ENCODE measurements around the gene TRAFD1. TPM values are rescaled to one million over a fixed set of nuclear protein-coding genes. Genes with fewer than 3 reads are reported as not detected.

The TRAFD1 gene
- total and polyA plus RNA-seq, 2 donors: 25.7 to 46.3 TPM

DNA sequence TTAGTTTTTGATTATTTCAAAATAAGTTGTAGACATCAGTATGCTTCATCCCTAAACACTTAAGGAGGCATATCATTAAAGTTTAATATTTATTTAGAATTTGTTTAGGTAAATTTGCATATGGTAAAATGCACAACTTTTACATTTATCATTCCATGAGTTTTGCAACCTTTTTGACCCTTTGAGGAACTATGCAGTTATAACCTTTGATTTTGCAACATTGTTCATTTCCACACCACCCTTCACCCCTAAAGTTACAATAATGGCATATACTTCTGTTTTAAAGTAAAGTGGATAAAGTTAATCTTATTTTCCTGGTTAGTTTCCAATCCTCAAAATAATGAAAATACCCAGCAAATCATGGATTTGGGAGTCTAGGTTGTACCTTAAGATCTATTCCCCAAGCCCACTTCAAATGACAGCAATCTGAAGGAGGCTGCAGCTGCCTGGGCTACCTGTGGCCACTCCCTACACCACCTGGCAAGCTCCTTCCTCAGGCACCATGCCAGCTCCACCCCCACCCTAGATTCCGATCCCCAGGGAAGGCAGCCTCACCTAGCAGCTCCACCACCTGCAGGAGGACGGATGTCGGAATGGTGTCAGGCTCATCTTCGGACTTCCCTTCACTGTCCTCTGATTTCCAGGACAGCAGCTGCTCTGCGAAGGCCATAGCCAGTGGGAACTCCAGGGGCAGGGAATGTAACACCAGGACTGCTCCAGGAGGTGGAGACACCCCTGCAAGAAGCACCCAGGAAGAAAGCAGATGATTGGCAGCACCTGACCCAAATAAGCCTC, 65.1 kb downstream of the TRAFD1 start:
- no peak for DNase-seq (ENCODE audit: low read depth in 6 of 9, low spot score in 9 of 9)
- WGBS: 92% methylated on average over 5 of the region's 5 CpGs
- Histone ChIP-seq H3K4me1 (ENCODE audit: control insufficient read depth in 2 of 2, insufficient read depth in 2 of 2, low read length in 2 of 2) (peaks cover 0 to 9% of the 10 kb centered on the region in 2 donors), H3K27ac (ENCODE audit: low read depth in 1 of 2, low read length in 1 of 2) (no peak overlapping the region), H3K9me3 (ENCODE audit: control insufficient read depth in 2 of 2, insufficient read depth in 1 of 2, low read length in 1 of 2) (no peaks in the 10 kb centered on the region), H3K36me3 (ENCODE audit: control insufficient read depth in 2 of 2, insufficient read depth in 2 of 2, low read length in 1 of 2) (peaks cover 29 to 53% of the 10 kb centered on the region in 2 donors), H3K27me3 (ENCODE audit: control insufficient read depth in 2 of 2, insufficient read depth in 1 of 2, low read length in 1 of 2) (no peaks in the 10 kb centered on the region), H3K4me3 (ENCODE audit: low read length in 2 of 2) (no peak overlapping the region)

DNA sequence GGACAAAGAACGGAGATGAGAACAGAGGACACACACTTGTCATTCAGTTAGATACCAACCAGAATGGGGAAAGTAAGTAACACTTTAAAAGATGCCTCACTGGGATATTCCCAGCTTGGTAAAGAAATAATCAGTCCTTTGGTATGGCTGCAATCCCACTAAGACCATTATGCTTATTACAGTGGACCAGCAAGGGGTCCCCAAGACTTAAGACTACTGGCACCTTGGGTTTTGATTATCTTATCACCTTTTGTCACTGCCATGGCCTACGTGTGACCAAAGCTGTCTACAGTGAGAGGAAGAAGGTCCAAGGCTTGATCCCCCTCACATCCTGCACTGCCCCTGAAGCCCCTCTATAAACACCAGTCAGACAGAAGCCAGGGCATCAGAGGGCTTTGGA, 65.8 kb downstream of the TRAFD1 start:
- Histone ChIP-seq H3K27me3 (ENCODE audit: control insufficient read depth in 2 of 2, insufficient read depth in 1 of 2, low read length in 1 of 2) (no peaks in the 10 kb centered on the region), H3K4me3 (ENCODE audit: low read length in 2 of 2) (no peak overlapping the region), H3K27ac (ENCODE audit: low read depth in 1 of 2, low read length in 1 of 2) (peak overlapping the region; percentile 32 to 43), H3K36me3 (ENCODE audit: control insufficient read depth in 2 of 2, insufficient read depth in 2 of 2, low read length in 1 of 2) (peaks cover 29 to 55% of the 10 kb centered on the region in 2 donors), H3K4me1 (ENCODE audit: control insufficient read depth in 2 of 2, insufficient read depth in 2 of 2, low read length in 2 of 2) (peaks cover 0 to 9% of the 10 kb centered on the region in 2 donors), H3K9me3 (ENCODE audit: control insufficient read depth in 2 of 2, insufficient read depth in 1 of 2, low read length in 1 of 2) (no peaks in the 10 kb centered on the region)
- 88% methylated on average over 2 of the region's 2 CpGs for WGBS
- no peak for DNase-seq (ENCODE audit: low read depth in 6 of 9, low spot score in 9 of 9)

DNA sequence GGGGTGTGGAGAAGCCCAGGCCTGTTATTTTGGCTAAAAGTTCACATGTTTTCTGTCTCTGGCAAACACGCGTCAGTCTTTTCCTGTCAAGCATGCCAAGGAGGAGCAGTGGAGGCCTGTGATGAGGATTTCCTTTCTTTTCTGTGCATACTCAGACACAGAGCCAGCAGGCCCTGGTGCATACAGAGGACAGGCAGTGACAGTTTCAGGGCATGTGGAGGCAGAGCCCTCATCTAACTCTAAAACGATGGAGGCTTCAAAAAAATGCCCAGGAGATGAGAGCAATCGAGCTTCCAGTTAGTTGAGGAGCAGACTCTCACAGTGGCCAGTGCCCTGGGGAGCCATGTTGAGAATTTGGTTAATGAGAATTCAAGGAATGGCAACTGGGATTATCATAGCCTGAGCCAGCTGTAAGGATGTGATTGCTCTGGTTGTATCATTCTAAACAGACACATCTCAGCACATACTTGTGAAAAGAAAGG, 66.5 kb downstream of the TRAFD1 start:
- WGBS: 90% methylated on average over 4 of the region's 4 CpGs
- Histone ChIP-seq H3K9me3 (ENCODE audit: control insufficient read depth in 2 of 2, insufficient read depth in 1 of 2, low read length in 1 of 2) (no peaks in the 10 kb centered on the region), H3K27me3 (ENCODE audit: control insufficient read depth in 2 of 2, insufficient read depth in 1 of 2, low read length in 1 of 2) (no peaks in the 10 kb centered on the region), H3K36me3 (ENCODE audit: control insufficient read depth in 2 of 2, insufficient read depth in 2 of 2, low read length in 1 of 2) (peaks cover 29 to 54% of the 10 kb centered on the region in 2 donors), H3K4me1 (ENCODE audit: control insufficient read depth in 2 of 2, insufficient read depth in 2 of 2, low read length in 2 of 2) (peaks cover 0 to 9% of the 10 kb centered on the region in 2 donors), H3K4me3 (ENCODE audit: low read length in 2 of 2) (no peak overlapping the region), H3K27ac (ENCODE audit: low read depth in 1 of 2, low read length in 1 of 2) (peak overlapping the region in 1 of 2 donors; percentile 4)
- DNase-seq (ENCODE audit: low read depth in 6 of 9, low spot score in 9 of 9): peak in 1 of 9 donors; percentile 16

DNA sequence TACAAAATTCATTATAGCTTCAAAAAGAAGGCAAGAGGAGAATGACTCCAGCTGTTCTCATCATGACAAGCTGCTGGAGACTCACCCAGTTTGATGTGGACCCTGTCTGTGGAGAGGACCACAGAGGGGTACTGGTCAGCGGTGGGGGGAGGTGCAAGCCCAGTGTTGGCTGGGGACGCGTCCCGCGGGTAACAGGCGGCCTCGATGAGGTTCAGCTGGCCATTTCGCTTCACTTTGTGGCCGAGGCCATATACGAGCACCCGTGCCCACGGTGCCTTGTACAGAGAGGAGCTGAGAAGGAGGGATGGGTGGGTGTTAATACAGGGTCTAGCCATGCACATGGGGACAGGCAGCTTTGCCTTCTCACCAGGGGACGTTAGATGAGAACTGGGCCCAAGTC, 67.1 kb downstream of the TRAFD1 start:
- Histone ChIP-seq H3K9me3 (ENCODE audit: control insufficient read depth in 2 of 2, insufficient read depth in 1 of 2, low read length in 1 of 2) (no peaks in the 10 kb centered on the region), H3K4me1 (ENCODE audit: control insufficient read depth in 2 of 2, insufficient read depth in 2 of 2, low read length in 2 of 2) (peaks cover 0 to 9% of the 10 kb centered on the region in 2 donors), H3K36me3 (ENCODE audit: control insufficient read depth in 2 of 2, insufficient read depth in 2 of 2, low read length in 1 of 2) (peaks cover 29 to 60% of the 10 kb centered on the region in 2 donors), H3K4me3 (ENCODE audit: low read length in 2 of 2) (no peak overlapping the region), H3K27me3 (ENCODE audit: control insufficient read depth in 2 of 2, insufficient read depth in 1 of 2, low read length in 1 of 2) (no peaks in the 10 kb centered on the region), H3K27ac (ENCODE audit: low read depth in 1 of 2, low read length in 1 of 2) (peak overlapping the region in 1 of 2 donors; percentile 15)
- no peak for DNase-seq (ENCODE audit: low read depth in 6 of 9, low spot score in 9 of 9)
- 98% methylated on average over 13 of the region's 13 CpGs for WGBS

DNA sequence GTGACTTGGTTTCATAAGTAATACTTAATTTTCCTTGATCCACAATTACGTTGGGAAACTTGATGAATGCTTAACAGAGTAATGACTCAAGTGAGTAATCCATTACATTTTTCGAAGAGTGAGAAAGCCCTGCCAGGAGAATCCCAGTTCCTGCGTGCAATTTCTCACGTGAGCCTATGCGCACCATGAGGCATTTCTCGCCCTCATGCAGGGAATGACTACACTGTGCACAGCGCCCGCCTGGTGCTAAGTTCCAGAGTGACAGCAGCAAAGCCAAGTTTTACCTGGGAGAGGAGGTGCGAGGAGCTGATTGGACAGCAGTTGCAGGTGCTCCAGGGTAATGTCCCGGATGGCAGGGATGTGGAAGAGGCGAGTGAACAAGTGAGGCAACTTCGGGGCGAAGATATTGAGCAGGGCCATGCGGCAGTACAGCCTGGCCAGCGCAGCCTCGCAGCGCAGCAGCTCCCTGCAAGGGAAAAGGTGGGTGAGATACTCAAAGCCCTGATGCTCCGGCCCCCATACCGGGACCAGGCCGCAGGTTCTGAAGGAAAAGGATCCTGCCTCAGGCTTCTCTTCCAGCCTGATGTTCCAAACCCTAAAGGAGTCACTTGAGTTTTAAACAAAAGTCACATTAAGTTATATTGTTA, 69.4 kb downstream of the TRAFD1 start:
- H3K36me3 ChIP-seq (ENCODE audit: control insufficient read depth in 2 of 2, insufficient read depth in 2 of 2, low read length in 1 of 2): peaks cover 32 to 70% of the 10 kb centered on the region in 2 donors
- 99% methylated on average over 20 of the region's 20 CpGs for WGBS

DNA sequence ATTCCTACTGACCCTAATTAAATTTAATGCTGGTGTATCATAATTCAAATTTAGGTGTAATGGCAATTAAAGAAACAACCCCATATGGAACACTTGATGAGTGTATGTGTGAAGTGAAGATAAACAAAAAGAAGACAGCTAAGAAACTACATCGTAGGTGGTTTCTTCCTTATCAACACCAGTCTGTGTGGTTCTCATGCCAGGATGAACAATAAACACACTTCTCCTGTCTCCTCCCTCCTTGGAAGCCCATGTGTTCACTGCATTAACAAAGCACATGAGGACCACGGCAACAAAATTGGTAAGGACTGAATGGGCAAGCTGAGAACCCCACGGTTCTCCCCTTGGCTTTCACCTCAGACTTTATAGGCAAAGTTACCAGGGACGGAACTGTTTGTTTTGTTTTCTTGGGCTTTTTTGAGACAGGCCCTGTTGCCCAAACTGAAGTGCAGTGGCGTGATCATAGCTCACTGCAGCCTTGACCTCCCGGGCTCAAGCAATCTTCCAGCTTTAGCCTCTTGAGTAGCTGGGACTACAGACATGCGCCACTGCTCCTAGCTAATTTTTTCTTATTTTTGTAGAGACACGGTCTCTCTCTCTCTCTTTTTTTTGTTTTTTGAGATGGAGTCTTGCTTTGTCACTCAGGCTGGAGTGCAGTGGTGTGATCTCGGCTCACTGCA, 71.0 kb downstream of the TRAFD1 start:
- no peak for DNase-seq (ENCODE audit: low read depth in 6 of 9, low spot score in 9 of 9)
- 95% methylated on average over 9 of the region's 9 CpGs for WGBS
- Histone ChIP-seq H3K4me3 (ENCODE audit: low read length in 2 of 2) (no peak overlapping the region), H3K27ac (ENCODE audit: low read depth in 1 of 2, low read length in 1 of 2) (no peak overlapping the region), H3K9me3 (ENCODE audit: control insufficient read depth in 2 of 2, insufficient read depth in 1 of 2, low read length in 1 of 2) (no peaks in the 10 kb centered on the region), H3K4me1 (ENCODE audit: control insufficient read depth in 2 of 2, insufficient read depth in 2 of 2, low read length in 2 of 2) (peaks cover 0 to 1% of the 10 kb centered on the region in 2 donors), H3K36me3 (ENCODE audit: control insufficient read depth in 2 of 2, insufficient read depth in 2 of 2, low read length in 1 of 2) (peaks cover 38 to 72% of the 10 kb centered on the region in 2 donors), H3K27me3 (ENCODE audit: control insufficient read depth in 2 of 2, insufficient read depth in 1 of 2, low read length in 1 of 2) (no peaks in the 10 kb centered on the region)

More for the DNA sequence above, 69.4 kb downstream of the TRAFD1 start:
- Histone ChIP-seq H3K4me1 (ENCODE audit: control insufficient read depth in 2 of 2, insufficient read depth in 2 of 2, low read length in 2 of 2) (peaks cover 0 to 9% of the 10 kb centered on the region in 2 donors), H3K27me3 (ENCODE audit: control insufficient read depth in 2 of 2, insufficient read depth in 1 of 2, low read length in 1 of 2) (no peaks in the 10 kb centered on the region), H3K27ac (ENCODE audit: low read depth in 1 of 2, low read length in 1 of 2) (no peak overlapping the region), H3K9me3 (ENCODE audit: control insufficient read depth in 2 of 2, insufficient read depth in 1 of 2, low read length in 1 of 2) (no peaks in the 10 kb centered on the region), H3K4me3 (ENCODE audit: low read length in 2 of 2) (no peak overlapping the region)
- DNase-seq (ENCODE audit: low read depth in 6 of 9, low spot score in 9 of 9): no peak

DNA sequence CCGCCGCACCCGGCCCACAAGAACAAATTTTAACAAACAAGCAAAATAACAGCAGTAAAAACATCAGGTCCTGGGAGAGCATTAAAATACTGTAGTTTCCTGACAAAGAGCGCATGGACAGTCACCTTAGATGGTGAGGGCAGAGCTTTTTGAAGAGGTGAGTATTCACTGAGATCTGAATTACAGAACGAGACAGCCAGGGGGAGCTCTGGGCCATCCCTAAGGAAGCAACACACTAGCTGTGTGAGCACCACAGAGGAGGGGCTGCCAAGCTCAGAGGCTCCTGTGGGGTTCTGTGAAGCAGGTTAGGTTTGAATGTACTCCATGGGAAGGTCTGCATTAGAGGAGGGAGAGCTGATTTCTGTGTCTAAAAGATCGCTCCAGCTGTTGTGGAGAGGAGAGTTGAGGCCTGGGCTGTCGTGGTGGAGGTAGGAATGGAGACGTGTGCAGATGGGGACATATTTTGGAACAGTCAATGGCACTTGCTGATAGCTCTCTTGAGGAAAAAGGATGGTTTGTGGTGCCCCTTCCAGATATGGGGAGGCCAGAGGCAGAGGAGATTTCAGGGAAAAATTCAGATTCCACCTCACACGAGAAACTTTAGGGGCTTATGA, 72.9 kb downstream of the TRAFD1 start:
- Histone ChIP-seq H3K4me3 (ENCODE audit: low read length in 2 of 2) (no peak overlapping the region), H3K36me3 (ENCODE audit: control insufficient read depth in 2 of 2, insufficient read depth in 2 of 2, low read length in 1 of 2) (peaks cover 26 to 56% of the 10 kb centered on the region in 2 donors), H3K27me3 (ENCODE audit: control insufficient read depth in 2 of 2, insufficient read depth in 1 of 2, low read length in 1 of 2) (no peaks in the 10 kb centered on the region), H3K4me1 (ENCODE audit: control insufficient read depth in 2 of 2, insufficient read depth in 2 of 2, low read length in 2 of 2) (no peaks in the 10 kb centered on the region), H3K9me3 (ENCODE audit: control insufficient read depth in 2 of 2, insufficient read depth in 1 of 2, low read length in 1 of 2) (no peaks in the 10 kb centered on the region), H3K27ac (ENCODE audit: low read depth in 1 of 2, low read length in 1 of 2) (no peak overlapping the region)
- WGBS: 87% methylated on average over 9 of the region's 9 CpGs
- DNase-seq (ENCODE audit: low read depth in 6 of 9, low spot score in 9 of 9): peak; percentile 15 to 69 (median 34)

DNA sequence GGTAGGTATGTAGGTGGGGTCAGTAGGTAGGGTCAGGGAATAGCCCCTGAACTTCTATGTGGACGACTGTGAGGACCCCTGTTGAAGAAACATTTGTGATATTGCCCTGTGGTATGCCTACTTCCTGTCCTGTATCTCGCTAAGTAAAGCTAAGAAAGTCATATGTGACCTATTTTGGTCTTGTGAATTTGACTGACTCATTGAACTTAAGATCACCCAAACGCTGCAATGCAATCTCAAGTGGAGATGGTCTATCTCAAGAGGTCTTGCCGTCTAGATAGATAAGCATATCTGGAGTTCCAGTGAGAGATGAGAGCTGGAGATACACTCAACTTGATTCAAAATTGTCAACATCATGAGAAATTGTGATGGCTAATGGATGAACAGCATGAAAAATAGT, 73.8 kb downstream of the TRAFD1 start:
- no peak for DNase-seq (ENCODE audit: low read depth in 6 of 9, low spot score in 9 of 9)
- WGBS: 89% methylated on average over 4 of the region's 4 CpGs
- Histone ChIP-seq H3K27ac (ENCODE audit: low read depth in 1 of 2, low read length in 1 of 2) (no peak overlapping the region), H3K9me3 (ENCODE audit: control insufficient read depth in 2 of 2, insufficient read depth in 1 of 2, low read length in 1 of 2) (no peaks in the 10 kb centered on the region), H3K4me3 (ENCODE audit: low read length in 2 of 2) (no peak overlapping the region), H3K36me3 (ENCODE audit: control insufficient read depth in 2 of 2, insufficient read depth in 2 of 2, low read length in 1 of 2) (peaks cover 24 to 58% of the 10 kb centered on the region in 2 donors), H3K4me1 (ENCODE audit: control insufficient read depth in 2 of 2, insufficient read depth in 2 of 2, low read length in 2 of 2) (no peaks in the 10 kb centered on the region), H3K27me3 (ENCODE audit: control insufficient read depth in 2 of 2, insufficient read depth in 1 of 2, low read length in 1 of 2) (no peaks in the 10 kb centered on the region)

Data from thymus (tissue), 11 donors.